Type B pancreatic cell (in vitro differentiated cells): ENCODE data around the gene TTC39C. TPM values are rescaled to one million over a fixed set of nuclear protein-coding genes. Genes with fewer than 3 reads are reported as not detected.

Experiments used
- DNase-seq: peaks from one replicate; pipeline ENCODE4 v3.0.0; 2021; ENCODE audit warnings: mixed read lengths; ENCODE audit not compliant: unreplicated experiment; ENCODE audit errors: extremely low spot score
- H3K27ac Mint-ChIP-seq: 2 replicates; pipeline ENCODE4 v1.8.0; 2021; ENCODE audit warnings: mild to moderate bottlenecking, mixed read lengths
- H3K27me3 Mint-ChIP-seq: 2 replicates; pipeline ENCODE4 v1.8.0; 2021; ENCODE audit warnings: mixed read lengths
- H3K36me3 Mint-ChIP-seq: 2 replicates; pipeline ENCODE4 v1.8.0; 2021; ENCODE audit warnings: mixed read lengths
- H3K4me1 Mint-ChIP-seq: one replicate; pipeline ENCODE4 v1.8.0; 2021; ENCODE audit warnings: mixed read lengths; ENCODE audit not compliant: unreplicated experiment
- H3K4me3 Mint-ChIP-seq: 2 replicates; pipeline ENCODE4 v1.8.0; 2021; ENCODE audit warnings: mild to moderate bottlenecking, mixed read lengths
- H3K9me3 Mint-ChIP-seq: 2 replicates; pipeline ENCODE4 v1.8.0; 2021; ENCODE audit warnings: mixed read lengths
- total RNA-seq: library from RNA; stranded (reverse); gene quantifications from 2 replicates; pipeline ENCODE4 v1.2.1, GENCODE V29; 2021; ENCODE audit warnings: low replicate concordance
- TF ChIP-seq, protein P1 (sequence below): fragments of 200-600 bp; sonication (generic); conservative IDR thresholded peaks from 2 replicates; pipeline ENCODE4 v1.5.0; 2021; ENCODE audit warnings: antibody characterized with exemption, mild to moderate bottlenecking

TTC39C gene
- total RNA-seq, 1 donor from 2014 or later: 21.6 TPM

DNA sequence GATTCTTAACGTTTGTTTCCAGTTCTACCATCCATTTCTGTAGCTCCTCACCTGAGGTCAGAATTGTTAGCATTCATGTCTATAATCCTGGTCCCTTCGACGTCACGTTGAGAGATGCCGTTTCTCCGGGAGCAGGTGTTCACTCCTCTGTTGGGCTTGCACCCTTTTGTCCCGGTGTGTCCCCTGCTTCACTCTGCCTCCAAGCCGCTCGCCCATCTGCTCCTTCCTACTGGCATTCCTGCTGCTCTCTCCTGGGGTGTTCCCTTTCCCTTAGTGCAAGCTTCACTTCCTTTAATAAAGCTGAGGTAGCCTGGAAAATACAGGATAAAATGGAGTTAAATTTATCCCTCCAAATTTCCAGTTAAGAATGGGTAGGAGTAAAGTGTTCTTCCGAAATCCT is 62.4 kb downstream of the TTC39C start:
- Mint-ChIP-seq H3K4me3 (no peak overlapping the region), H3K9me3 (no peaks in the 10 kb centered on the region), H3K36me3 (peaks cover 19% of the 10 kb centered on the region), H3K27ac (no peak overlapping the region), H3K4me1 (peaks cover 14% of the 10 kb centered on the region), H3K27me3 (no peaks in the 10 kb centered on the region)
- TF ChIP-seq, protein P1, sequence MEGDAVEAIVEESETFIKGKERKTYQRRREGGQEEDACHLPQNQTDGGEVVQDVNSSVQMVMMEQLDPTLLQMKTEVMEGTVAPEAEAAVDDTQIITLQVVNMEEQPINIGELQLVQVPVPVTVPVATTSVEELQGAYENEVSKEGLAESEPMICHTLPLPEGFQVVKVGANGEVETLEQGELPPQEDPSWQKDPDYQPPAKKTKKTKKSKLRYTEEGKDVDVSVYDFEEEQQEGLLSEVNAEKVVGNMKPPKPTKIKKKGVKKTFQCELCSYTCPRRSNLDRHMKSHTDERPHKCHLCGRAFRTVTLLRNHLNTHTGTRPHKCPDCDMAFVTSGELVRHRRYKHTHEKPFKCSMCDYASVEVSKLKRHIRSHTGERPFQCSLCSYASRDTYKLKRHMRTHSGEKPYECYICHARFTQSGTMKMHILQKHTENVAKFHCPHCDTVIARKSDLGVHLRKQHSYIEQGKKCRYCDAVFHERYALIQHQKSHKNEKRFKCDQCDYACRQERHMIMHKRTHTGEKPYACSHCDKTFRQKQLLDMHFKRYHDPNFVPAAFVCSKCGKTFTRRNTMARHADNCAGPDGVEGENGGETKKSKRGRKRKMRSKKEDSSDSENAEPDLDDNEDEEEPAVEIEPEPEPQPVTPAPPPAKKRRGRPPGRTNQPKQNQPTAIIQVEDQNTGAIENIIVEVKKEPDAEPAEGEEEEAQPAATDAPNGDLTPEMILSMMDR: no peak
- DNase-seq: no peak

DNA sequence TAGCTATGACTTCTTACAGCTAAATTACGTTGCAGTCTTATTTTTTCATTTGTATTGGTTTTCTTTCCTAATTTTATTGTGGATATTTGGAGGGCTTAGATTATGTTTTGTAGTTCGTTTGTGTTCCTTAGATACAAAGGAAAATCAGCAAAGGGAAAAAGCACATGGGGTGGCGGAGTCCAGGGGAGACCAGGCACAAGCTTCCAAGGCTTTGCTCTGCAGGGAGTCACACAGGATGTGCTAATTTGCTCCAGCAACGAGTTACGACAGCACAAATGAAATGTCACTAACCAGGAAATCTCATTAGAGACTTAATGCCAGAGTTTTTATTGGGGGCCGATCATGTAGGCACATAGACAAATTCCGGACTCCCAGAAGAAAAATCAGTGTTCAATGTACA is 63.8 kb downstream of the TTC39C start:
- Mint-ChIP-seq H3K4me1 (peaks cover 14% of the 10 kb centered on the region), H3K4me3 (no peak overlapping the region), H3K27ac (no peak overlapping the region), H3K9me3 (no peaks in the 10 kb centered on the region), H3K27me3 (no peaks in the 10 kb centered on the region), H3K36me3 (peaks cover 24% of the 10 kb centered on the region)
- DNase-seq: no peak
- TF ChIP-seq, protein P1: no peak

DNA sequence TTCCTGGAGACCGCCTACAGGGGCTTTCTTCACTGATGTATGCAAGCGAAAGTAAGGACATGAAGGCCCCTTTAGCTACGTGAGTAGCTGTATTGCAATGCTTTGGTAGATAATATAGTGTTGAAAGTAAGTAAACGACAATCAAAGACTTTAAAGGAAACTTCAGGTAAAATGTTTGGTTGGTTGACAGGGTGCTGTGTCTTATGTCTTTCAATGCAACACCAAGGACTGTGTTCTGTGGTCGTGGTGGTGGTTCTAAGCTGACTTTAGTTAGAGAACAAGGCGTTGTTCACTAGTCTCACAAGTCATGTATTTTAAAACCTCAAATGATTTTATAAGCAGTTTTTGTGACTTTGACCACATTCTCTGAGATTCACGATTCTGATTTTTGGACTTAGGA is 66.3 kb downstream of the TTC39C start:
- peaks cover 12% of the 10 kb centered on the region for H3K4me1 Mint-ChIP-seq
- no peak for DNase-seq
- no peaks in the 10 kb centered on the region for H3K27me3 Mint-ChIP-seq
- TF ChIP-seq, protein P1: no peak
- no peak overlapping the region for H3K4me3 Mint-ChIP-seq
- peaks cover 18% of the 10 kb centered on the region for H3K36me3 Mint-ChIP-seq
- no peak overlapping the region for H3K27ac Mint-ChIP-seq
- no peaks in the 10 kb centered on the region for H3K9me3 Mint-ChIP-seq

GRCh38 chr18:24083550-24083949 is 69.0 kb downstream of the TTC39C start:
- no peaks in the 10 kb centered on the region for H3K9me3 Mint-ChIP-seq
- TF ChIP-seq, protein P1: no peak
- no peak for DNase-seq
- H3K4me3 Mint-ChIP-seq: no peak overlapping the region
- peaks cover 23% of the 10 kb centered on the region for H3K36me3 Mint-ChIP-seq
- no peaks in the 10 kb centered on the region for H3K27me3 Mint-ChIP-seq
- peaks cover 4% of the 10 kb centered on the region for H3K4me1 Mint-ChIP-seq
- no peak overlapping the region for H3K27ac Mint-ChIP-seq

GRCh38 chr18:24086082-24086481 is 71.5 kb downstream of the TTC39C start:
- TF ChIP-seq, protein P1: no peak
- peaks cover 23% of the 10 kb centered on the region for H3K36me3 Mint-ChIP-seq
- no peaks in the 10 kb centered on the region for H3K9me3 Mint-ChIP-seq
- no peak overlapping the region for H3K27ac Mint-ChIP-seq
- H3K4me3 Mint-ChIP-seq: no peak overlapping the region
- no peaks in the 10 kb centered on the region for H3K27me3 Mint-ChIP-seq
- no peak for DNase-seq
- H3K4me1 Mint-ChIP-seq: peaks cover 14% of the 10 kb centered on the region

DNA sequence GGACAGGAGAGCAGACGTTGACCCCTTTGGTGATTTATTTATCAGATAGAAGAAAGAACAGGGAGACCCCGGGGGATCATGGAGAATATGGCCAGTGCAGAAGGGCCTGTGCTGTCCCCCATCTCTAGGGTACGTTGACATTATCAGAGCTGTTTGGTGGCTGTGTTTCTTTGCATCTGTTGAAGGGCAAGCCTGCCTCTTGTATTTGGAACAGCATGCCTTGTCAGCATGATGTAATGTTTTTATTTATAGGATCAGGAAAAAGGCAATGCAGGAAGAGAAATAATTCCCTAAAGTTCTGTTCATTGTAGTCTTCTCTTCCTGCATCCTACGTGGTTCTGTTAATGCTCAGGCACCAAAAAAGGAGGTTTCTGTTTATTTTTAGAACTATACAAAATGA is 74.5 kb downstream of the TTC39C start:
- H3K27ac Mint-ChIP-seq: no peak overlapping the region
- no peak for DNase-seq
- TF ChIP-seq, protein P1: no peak
- H3K27me3 Mint-ChIP-seq: no peaks in the 10 kb centered on the region
- H3K4me1 Mint-ChIP-seq: peaks cover 14% of the 10 kb centered on the region
- no peak overlapping the region for H3K4me3 Mint-ChIP-seq
- no peaks in the 10 kb centered on the region for H3K9me3 Mint-ChIP-seq
- peaks cover 26% of the 10 kb centered on the region for H3K36me3 Mint-ChIP-seq
